AML-193 (cell line): Measurements from ENCODE around the gene CALD1.

Experiments
- DNase-seq, 2 experiments: peaks; one replicate each; lab custom pipeline; 2025; lab: John Stamatoyannopoulos, UW

CALD1 gene

DNA sequence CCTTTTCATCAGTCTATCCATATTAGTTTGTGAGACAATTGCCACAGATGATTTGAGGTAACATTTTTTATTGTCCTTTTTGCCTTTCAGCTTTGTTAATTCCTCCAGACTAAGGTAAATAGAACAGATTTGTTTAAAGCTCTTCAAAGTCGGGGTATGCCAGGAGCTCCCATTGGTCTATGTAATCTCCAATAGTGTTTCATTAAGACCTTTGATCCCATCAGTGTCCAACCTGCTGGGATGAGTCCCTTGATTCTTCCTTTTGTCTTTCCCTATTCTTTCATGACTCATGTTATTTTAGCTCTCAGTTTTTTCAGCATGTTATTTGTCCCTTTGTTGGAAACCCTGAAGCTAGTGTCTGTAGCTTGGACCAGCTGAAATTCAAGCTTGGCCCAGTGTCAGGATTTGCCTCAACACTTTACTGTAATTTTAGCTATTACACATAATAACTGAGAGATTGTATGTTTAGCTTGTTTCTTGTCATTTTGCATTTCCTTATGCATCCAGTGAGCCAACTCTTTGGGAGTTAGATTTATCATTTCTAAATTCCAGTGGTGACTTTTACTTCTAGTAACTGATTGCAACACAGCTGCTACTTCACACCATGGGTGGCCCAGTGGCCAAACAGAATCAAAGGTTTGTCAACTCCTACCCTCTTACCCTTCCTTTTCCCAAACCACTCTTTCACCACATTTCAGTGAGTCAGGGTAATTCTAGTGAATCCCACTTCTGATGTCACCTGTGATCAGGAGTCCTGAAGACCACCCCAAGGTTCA, 222.1 kb downstream of the CALD1 start:
- no peak for DNase-seq

DNA sequence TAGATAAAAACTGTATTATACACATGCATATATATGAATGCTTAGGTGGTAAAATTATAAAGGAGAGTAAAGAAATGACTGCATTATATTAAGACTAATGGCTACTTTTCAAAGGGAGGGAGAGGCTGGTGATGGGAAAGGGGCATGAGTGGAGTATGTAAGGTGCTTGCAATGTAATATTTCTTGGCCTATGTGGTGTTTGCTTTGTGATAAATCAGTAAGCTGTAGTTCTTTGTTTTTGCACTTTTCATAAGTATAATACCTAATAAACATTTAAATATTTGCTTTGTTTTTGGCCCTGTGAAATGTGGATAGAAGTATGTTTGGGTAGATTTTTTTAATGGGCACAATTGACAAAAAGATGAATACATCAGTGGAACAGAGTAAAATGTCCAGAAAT, 232.8 kb downstream of the CALD1 start:
- no peak for DNase-seq
